ENCODE results near the gene KCNK15. TPM values are rescaled to one million over a fixed set of nuclear protein-coding genes. Genes with fewer than 3 reads are reported as not detected.

The KCNK15 gene
- total RNA-seq, 2 donors from 2014 or later = 0.09 to 0.37 TPM

DNA sequence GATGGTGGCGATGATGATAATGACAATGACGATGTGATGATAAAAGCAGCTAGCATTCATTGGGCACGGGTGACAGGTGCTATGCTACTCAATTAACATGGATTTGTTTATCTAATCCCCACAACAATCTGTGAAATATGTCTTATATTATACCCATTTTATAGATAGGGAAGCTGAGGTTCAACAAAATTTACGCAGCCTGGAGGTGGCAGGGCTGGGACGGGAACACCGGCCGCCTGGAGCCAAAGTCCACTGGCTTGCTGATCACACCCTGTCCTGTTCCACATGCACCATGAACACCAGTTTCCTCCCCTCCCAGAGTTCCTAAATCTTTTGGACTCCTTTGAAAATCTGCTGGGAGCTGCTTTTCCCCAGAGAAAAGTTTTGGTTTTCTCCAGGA, 41.6 kb downstream of the KCNK15 start:
- Mint-ChIP-seq H3K27ac (no peak overlapping the region), H3K9me3 (no peaks in the 10 kb centered on the region), H3K36me3 (no peaks in the 10 kb centered on the region)
- DNase-seq (ENCODE audit: low spot score in 2 of 2) = no peak
- ATAC-seq = no peak

DNA sequence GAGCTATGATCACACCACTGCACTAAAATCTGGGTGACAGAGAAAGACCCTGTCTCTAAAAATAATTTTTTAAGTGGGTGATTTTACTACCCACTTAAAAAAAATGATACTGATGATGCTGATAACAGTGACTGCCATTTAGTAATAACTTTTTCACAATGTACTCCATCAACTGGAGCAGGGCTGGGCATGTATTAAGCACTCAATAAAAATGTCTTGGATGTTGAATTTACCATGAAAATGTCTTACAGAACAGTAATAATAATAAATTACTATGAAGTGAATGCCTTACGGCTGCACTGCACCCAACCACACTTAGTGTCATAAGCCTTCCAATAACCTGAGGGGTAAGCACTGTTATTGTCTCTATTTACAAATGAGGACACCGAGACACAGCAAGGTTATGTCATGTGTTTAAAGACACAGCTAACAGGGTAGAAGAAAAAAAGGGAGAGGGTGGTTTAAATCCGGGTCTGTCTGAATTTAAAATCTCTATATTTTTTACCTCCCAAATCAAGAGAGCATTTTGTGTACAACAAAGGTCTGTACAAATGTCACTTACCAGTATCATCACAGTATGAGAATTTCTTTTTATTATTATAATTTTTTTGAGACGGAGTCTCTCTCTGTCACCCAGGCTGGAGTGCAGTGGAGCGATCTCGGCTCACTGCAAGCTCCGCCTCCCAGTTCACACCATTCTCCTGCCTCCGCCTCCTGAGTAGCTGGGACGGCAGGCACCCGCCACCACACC, 43.2 kb downstream of the KCNK15 start:
- no peak for ATAC-seq
- H3K9me3 Mint-ChIP-seq = no peaks in the 10 kb centered on the region
- H3K27ac Mint-ChIP-seq = no peak overlapping the region
- no peak for DNase-seq (ENCODE audit: low spot score in 2 of 2)
- H3K36me3 Mint-ChIP-seq = no peaks in the 10 kb centered on the region

DNA sequence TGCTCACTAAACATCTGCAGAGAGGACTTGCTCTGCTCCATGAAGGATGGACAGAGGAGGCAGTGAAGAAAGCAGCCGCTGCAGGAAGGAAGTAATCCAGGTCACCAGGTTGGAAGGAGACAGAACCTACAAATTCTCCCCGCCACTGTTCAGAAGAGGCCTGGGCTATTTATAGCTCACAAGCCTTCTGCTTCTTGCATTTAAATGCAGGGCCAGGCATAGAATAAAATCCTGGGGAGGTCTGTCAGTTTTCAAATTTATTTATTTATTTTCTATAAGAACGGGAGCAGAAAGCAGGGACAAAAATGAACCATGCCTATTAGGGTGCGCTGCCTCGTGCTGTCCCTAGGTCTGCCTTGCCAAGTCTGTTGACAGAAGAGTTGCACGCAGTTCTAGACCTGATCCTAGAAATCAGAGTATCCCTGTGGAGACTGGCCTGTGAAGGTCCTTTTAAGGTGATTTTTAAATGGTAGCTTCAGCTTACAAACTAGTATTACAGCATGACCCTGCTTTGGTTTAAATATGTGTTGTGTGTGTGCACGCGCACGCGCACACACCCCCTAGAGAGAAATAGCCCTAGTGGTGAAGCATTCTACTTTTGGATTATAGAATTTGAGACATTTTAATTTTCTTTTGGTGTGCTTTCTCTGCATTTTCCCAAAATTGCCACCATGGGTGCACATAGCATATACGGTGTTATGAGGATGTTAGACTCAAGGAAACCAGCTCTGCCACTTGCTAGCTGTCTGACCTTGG, 45.2 kb downstream of the KCNK15 start:
- Mint-ChIP-seq H3K27ac (no peak overlapping the region), H3K36me3 (no peaks in the 10 kb centered on the region)
- ATAC-seq = no peak

DNA sequence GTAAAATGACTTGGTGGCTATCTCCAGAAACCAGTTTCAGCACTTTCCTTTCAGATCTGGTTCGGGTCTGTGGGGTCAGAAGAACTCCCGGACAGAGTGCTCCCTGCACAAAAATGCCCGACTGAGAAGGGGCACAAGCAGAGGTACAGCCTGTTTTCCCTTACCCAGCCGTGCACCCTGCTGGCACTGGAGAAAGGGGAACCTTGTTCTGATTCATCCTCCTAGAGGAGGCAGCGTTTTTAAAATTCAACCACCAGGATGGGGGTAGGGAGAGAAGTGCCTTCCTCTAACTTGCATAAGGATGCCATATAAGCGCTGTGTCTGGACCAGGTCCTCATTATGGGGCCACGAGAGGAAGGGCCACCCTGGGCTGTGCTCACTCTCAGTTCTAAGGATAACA, 47.1 kb downstream of the KCNK15 start:
- DNase-seq (ENCODE audit: low spot score in 2 of 2) = no peak
- Mint-ChIP-seq H3K9me3 (no peaks in the 10 kb centered on the region), H3K27ac (no peak overlapping the region), H3K36me3 (no peaks in the 10 kb centered on the region)
- ATAC-seq = no peak

More for the DNA sequence above, 45.2 kb downstream of the KCNK15 start:
- H3K9me3 Mint-ChIP-seq = no peaks in the 10 kb centered on the region
- DNase-seq (ENCODE audit: low spot score in 2 of 2) = no peak

DNA sequence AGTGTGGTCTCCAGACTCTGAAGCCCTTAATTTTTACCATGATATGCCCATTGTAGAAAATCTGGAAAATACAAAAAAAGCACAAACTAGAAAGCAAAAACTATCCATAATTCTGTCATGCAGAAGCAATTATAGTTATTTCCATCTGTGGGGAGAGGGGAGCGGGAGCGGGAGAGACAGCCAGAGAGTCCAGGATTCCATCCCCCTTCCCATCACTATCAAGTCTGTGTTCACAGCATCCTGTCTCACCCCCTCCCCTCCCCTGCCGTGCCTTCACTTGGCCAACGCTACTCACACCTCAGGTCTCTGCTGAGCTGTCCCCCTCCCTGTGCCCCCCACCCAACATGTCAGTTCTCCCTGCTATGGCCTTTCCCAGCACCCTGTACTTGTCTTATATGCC, 50.2 kb downstream of the KCNK15 start:
- no peak for ATAC-seq
- Mint-ChIP-seq H3K9me3 (no peaks in the 10 kb centered on the region), H3K27ac (peak overlapping the region in 1 of 2 donors; percentile 51), H3K36me3 (no peaks in the 10 kb centered on the region)
- no peak for DNase-seq (ENCODE audit: low spot score in 2 of 2)

DNA sequence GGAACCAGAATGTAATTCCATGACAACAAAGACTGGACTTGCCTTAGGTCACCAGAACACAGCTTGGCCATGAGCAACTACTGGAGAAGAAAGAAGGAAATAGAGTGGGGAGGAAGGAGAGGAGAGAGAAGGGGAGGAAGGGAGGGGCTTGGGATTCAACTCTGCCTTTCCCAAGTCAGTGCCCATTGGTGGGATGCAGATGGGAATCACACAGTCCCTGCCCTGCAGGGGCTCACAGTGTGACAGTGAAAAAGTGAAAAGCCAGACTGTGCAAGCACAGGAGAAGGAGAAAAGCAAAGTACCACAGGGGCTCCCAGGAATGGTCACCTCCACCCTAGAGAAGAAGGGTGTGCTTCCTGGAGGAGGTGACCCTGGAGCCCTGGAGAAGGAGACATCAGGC, 50.6 kb downstream of the KCNK15 start:
- no peaks in the 10 kb centered on the region for H3K9me3 Mint-ChIP-seq
- no peaks in the 10 kb centered on the region for H3K36me3 Mint-ChIP-seq
- no peak overlapping the region for H3K27ac Mint-ChIP-seq
- no peak for ATAC-seq
- DNase-seq (ENCODE audit: low spot score in 2 of 2) = no peak

DNA sequence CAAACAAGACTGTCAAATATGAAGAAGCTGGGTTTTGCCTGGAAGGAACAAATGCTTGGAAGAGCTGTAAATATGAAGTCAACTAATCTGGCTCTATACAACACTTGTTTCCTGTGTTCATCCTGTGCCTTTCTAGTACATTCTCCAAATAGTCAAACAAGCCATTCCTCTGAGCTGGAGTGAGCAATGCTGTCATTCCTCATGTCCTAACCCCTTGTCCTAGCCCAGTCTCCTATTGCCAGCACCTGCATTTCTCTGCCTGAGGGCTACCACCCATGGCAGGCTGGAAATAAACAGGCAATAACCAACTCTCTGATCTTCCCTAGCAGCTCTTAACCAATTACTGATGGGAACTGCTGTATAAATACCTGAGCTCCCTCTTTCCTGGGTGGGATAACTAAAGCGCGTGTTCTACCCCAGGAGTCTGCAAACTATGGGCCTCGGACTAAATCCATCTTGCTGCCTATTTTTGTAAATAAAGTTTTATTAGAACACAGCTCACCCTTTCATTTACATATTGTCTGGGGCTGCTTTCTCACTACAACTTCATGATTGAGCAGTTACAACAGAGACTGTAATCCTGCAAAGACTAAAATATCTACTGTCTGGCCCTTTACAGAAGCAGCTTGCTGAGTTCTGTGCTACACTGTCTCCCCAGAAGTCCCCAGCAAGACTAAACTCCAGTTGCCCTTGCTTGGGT, 51.2 kb downstream of the KCNK15 start:
- ATAC-seq (no peak), DNase-seq (ENCODE audit: low spot score in 2 of 2) (no peak)
- no peaks in the 10 kb centered on the region for H3K9me3 Mint-ChIP-seq
- H3K36me3 Mint-ChIP-seq = no peaks in the 10 kb centered on the region
- no peak overlapping the region for H3K27ac Mint-ChIP-seq

DNA sequence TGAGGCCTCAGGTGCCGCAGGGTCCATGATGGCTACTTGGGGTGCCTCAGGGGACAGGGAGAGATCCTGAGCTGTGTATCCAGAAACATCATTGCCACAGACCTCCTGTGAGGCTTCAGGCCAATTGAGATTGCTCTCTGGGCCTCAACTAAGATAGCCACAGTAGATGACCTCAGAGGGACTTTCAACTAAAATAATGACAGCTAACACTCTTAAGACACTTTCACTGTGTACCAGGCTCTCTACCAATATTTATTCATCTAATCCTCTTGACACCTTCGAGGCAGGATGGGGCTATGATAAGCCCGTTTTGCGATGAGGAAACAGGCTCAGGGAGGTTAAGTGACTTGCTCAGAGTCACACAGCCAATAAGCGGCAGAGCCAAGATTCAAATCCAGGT, 54.0 kb downstream of the KCNK15 start:
- Mint-ChIP-seq H3K27ac (no peak overlapping the region), H3K36me3 (no peaks in the 10 kb centered on the region), H3K9me3 (no peaks in the 10 kb centered on the region)
- ATAC-seq = no peak
- no peak for DNase-seq (ENCODE audit: low spot score in 2 of 2)

DNA sequence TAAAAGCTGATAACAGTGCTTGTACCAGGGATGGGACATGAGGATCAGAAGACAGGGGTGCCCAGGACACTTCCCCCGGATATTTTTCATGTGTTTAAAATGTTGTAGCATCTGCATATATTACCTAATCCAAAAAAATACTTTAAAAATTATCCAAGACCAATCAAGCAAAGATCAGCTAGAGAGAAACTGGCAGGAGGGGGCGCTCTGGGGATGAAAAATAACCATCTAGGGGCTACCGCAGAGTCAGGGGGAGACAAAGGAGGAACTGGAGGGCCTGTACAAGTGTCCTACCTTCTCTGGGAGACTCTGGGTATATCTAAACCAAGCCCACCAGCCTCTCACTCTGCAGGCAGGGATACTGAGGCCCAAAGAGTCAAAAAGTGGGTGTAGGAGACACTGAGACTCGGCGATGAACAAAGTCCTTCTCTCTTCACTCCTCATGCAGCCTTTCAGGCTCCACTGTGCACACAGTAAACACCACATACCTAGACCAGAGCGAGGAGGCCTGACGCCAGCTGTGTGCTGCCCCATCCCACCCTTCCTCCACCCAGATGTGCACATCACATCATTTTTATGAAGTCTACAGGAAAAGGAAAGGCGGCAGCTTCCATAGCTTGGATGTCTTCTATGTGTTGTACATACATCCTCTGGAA, 54.9 kb downstream of the KCNK15 start:
- DNase-seq (ENCODE audit: low spot score in 2 of 2) (no peak), ATAC-seq (no peak)
- Mint-ChIP-seq H3K27ac (no peak overlapping the region), H3K9me3 (no peaks in the 10 kb centered on the region), H3K36me3 (no peaks in the 10 kb centered on the region)

Other genes starting within 250 kb of the KCNK15 start
- 10 to 100 TPM; 58.2 to 59.8 TPM for gene SERINC3, start 223.8 kb upstream of the KCNK15 start, total RNA-seq
- gene PKIG, start 163.3 kb upstream of the KCNK15 start, total RNA-seq = 10 to 100 TPM in 1 of 2 donors, 1 to 10 TPM in 1; 2.0 to 10.5 TPM
- gene ADA, start 94.2 kb upstream of the KCNK15 start, total RNA-seq = 10 to 100 TPM; 33.4 to 54.9 TPM
- gene CCN5, start 30.5 kb upstream of the KCNK15 start, total RNA-seq = not detected
- gene RIMS4, start 64.7 kb downstream of the KCNK15 start, total RNA-seq = under 1 TPM in 1 of 2 donors, not detected in 1; 0.18 TPM
- 100 to 1,000 TPM; 185 to 222 TPM for gene YWHAB, start 139.8 kb downstream of the KCNK15 start, total RNA-seq
- 10 to 100 TPM; 63.6 to 96.7 TPM for gene PABPC1L, start 164.2 kb downstream of the KCNK15 start, total RNA-seq
- gene TOMM34, start 214.5 kb downstream of the KCNK15 start, total RNA-seq = 10 to 100 TPM; 39.4 to 50.8 TPM
- gene STK4, start 220.6 kb downstream of the KCNK15 start, total RNA-seq = 100 to 1,000 TPM; 149 to 205 TPM

Data from activated naive CD4-positive, alpha-beta T cell treated with anti-CD3 and anti-CD28 coated beads, Interleukin-2, amount 50 U/mL, for 72 hours (primary cell).